ENCODE results near the gene STX17. TPM values are rescaled to one million over a fixed set of nuclear protein-coding genes. Genes with fewer than 3 reads are reported as not detected.
A peak's percentile ranks its signal among the peaks of the same experiment; 100 is the strongest.

STX17 gene
- total RNA-seq, 1 donor: 35.0 TPM

DNA sequence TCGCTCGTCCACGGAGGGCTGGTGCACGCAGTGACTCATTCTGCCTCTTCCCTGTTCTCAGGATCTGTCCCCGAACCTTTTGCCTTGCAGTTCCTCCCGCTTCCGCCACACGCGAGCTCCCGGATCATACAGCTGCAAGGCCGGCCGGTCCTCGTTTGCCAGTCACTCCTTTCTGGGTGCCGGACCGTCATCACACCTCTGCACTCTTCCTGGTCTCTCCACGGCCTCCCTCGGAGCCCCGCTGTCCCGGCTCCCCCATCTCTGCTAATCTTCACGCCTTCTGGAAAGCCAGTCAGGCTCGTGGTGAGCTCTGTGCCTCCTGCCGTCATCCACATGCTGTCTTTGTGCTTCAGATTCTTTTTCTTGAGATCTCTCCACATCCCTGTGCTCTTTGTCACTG lies 91.8 kb downstream of the STX17 start:
- no peak for TF ChIP-seq CTCF (IDR thresholded peaks at IDR 0.05; ENCODE audit: insufficient read depth, low read depth, low read length)
- H3K4me3 ChIP-seq (ENCODE audit: low read depth, low read length): no peak overlapping the region
- no peak for DNase-seq (ENCODE audit: low read depth)

GRCh38 chr9:99998866-99999265 lies 92.4 kb downstream of the STX17 start:
- TF ChIP-seq CTCF (IDR thresholded peaks at IDR 0.05; ENCODE audit: insufficient read depth, low read depth, low read length): no peak
- no peak for DNase-seq (ENCODE audit: low read depth)
- H3K4me3 ChIP-seq (ENCODE audit: low read depth, low read length): no peak overlapping the region

DNA sequence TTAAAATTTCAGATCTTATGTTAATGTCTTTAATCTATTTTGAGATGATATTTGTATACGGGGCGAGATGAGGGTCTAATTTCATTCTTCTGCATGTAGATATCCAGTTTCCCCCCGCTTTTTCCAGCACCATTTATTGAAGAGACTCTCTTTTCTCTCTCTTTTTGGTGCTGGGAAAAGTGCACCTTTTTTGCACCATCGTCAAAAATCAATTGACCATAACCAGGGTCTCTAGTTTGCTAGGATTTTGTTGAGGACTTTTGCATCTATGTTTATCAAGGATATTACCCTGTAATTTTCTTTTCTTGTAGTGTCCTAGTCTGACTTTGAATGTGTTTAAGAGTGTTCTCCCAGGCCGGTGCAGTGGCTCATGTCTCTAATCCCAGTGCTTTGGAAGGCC lies 93.3 kb downstream of the STX17 start:
- no peak for TF ChIP-seq CTCF (IDR thresholded peaks at IDR 0.05; ENCODE audit: insufficient read depth, low read depth, low read length)
- DNase-seq (ENCODE audit: low read depth): no peak
- no peak overlapping the region for H3K4me3 ChIP-seq (ENCODE audit: low read depth, low read length)

DNA sequence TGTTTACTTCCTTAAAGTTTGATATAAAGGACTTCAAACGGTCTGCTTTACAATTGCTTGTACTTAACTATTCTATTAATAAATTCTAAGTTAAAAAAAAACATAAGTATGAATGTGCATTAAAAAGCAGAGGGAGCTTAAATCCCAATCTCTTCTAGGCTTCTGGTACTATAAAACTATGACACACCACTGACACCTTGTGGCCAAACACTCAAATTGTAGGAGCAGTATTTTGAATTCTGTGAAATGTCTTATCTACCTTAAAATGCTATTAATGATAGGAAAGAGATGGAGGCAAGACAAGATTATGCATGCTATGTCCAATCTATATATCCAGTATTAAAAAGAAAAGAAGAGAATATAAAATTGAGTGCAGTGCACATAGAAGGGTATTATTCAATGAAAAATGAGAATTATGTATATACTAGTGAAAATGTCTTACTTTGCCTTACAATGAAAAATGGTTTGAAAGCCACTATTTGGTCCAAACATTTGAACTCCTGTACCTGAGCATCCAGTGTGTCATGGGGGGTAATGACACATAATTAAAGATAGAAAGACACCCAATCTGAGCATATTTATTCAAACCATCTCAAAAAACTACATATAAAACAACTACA lies 104.7 kb downstream of the STX17 start:
- TF ChIP-seq CTCF (IDR thresholded peaks at IDR 0.05; ENCODE audit: insufficient read depth, low read depth, low read length): peak; percentile 59
- H3K4me3 ChIP-seq (ENCODE audit: low read depth, low read length): no peak overlapping the region
- peak; percentile 53 for DNase-seq (ENCODE audit: low read depth)

DNA sequence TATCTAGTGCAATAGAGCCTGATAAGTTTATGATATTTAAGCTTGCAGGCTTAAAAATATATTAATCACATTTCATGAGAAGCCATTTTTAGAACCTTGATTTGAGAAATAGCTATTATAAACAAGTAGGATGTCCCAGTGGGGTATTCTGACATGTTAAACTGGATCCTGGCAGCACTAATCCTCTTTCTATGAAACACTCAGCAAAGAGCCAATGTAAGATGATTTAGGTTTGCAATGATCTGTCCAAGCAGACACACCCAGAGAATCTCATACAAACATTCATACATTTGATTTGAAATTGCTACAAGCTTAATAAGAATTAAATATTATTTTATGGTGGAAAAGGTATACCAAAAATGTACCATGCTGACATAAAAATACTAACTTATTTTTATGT lies 105.8 kb downstream of the STX17 start:
- no peak overlapping the region for H3K4me3 ChIP-seq (ENCODE audit: low read depth, low read length)
- no peak for TF ChIP-seq CTCF (IDR thresholded peaks at IDR 0.05; ENCODE audit: insufficient read depth, low read depth, low read length)
- no peak for DNase-seq (ENCODE audit: low read depth)

DNA sequence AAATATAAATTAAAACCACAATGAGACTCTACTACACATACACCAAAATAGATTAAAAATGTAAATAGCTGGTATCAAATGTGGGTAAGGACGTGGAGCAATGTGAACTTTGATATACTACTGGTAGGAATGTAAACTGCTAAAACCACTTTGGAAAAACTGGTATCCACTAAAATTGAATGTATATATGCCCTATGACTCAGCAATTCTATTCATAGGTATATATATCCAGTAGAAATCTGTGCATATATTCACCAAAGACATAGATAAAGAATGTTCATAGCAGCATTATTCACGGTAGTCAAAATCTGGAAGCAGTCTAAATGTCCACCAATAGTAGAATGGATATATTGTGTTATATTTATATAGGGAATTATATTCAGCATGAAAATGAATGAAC lies 107.1 kb downstream of the STX17 start:
- DNase-seq (ENCODE audit: low read depth): no peak
- peak; percentile 6 for TF ChIP-seq CTCF (IDR thresholded peaks at IDR 0.05; ENCODE audit: insufficient read depth, low read depth, low read length)
- no peak overlapping the region for H3K4me3 ChIP-seq (ENCODE audit: low read depth, low read length)

DNA sequence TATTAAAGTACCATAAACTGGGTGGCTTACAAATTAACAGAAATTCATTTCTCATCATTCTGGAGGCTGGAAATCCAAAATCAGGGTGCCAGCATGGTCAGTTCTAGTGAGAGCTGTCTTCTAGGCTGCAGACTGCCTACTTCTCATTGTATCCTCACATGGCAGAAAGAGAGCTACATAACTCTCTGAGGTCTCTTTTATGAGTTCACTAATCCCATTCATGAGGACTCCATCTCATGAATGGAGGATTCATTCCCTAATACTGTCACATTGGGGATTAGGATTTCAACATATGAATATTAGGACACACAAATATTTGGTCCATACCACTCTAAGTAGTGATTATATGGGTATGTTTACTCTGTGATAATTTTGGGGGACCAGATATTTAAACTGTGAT lies 108.4 kb downstream of the STX17 start:
- DNase-seq (ENCODE audit: low read depth): no peak
- no peak for TF ChIP-seq CTCF (IDR thresholded peaks at IDR 0.05; ENCODE audit: insufficient read depth, low read depth, low read length)
- H3K4me3 ChIP-seq (ENCODE audit: low read depth, low read length): no peak overlapping the region

Measured in fibroblast of villous mesenchyme (primary cell).